CD4-positive, alpha-beta T cell treated with Interleukin-12 subunit alpha and Interleukin-12 subunit beta, for 1 hour (primary cell): ENCODE results near the gene SIGMAR1.

Source experiments
- DNase-seq: peaks from one replicate; pipeline ENCODE4 v3.0.0-alpha.2; 2020

Gene SIGMAR1

DNA sequence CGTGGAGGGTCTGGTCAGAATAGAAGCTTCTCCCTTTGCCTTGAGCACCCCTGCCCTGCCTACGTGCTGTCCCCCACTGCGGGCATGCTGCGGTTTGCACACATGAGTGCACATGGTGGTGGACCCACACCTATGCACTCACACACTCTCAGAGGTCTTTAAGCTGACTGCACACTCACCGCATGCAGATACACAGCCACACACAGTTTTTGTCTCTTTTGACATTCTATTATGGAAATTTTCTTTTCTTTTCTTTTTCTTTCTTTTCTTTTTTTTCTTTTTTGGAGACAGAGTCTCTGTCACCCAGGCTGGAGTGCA is 8.1 kb downstream of the SIGMAR1 start:
- no peak for DNase-seq

GRCh38 chr9:34628656-34629490 is 8.7 kb downstream of the SIGMAR1 start, which contains the start of gene ARID3C:
Gene ARID3C, minus strand, starts transcription at chr9:34629066. Its CDS starts 1,052 bp downstream, at chr9:34628014.
- peak; percentile 53 for DNase-seq

GRCh38 chr9:34627716-34628655 is 9.6 kb downstream of the SIGMAR1 start:
- DNase-seq, result no peak

GRCh38 chr9:34625186-34625486 is 12.5 kb downstream of the SIGMAR1 start:
- DNase-seq, result no peak

- no peak for DNase-seq
Measured at GRCh38 chr9:34624475-34625185, 13.0 kb downstream of the SIGMAR1 start.

DNA sequence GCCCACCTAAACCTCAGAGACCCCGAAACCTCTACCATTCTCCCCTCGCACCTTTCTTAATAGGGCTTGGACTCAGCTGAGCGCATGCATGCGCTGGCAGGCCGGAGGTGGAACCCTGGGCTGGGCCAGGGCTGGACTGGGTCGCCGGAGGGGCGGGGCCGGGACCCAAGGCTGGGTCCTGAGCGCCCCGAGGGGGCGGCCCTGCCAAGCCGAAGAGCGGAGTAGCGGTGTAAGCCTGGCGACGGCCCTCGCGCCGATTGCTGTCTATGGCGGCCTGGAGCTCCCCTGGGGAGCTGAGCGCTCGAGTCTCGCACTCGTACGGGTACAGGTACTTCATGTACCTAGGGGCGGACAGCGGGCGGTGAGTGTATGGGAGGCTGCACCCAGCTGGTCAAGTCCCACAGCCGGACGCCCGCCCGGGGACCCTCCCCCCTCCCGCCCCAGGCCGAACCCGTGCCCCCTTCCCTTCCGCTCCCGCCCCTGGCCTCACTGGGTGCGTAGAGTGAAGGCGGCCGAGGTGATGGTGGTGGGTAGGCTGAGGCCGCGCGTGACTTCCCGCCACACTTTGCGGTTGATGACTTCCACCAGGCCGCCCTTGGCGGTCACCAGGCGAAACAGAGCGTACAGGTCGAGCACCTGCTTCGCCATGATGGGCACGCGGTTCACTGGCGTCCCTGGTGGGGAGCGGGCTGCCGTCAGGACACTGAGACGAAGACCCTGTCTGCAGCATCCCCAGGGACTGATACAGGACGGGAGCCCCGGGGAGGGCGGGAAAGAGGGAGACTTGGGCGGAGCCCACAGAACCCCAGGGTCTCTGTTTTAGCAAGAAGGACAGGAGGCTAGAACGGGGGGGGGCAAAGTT is 14.0 kb downstream of the SIGMAR1 start:
- DNase-seq, result peak; percentile 13

- peak; percentile 95 for DNase-seq
Measured at GRCh38 chr9:34620061-34620994, 17.3 kb downstream of the SIGMAR1 start, which contains the start of gene DCTN3. Gene DCTN3, minus strand, starts transcription at chr9:34620495. Its CDS starts 31 bp downstream, at chr9:34620464.

GRCh38 chr9:34615132-34615531 is 22.5 kb downstream of the SIGMAR1 start:
- no peak for DNase-seq

DNA sequence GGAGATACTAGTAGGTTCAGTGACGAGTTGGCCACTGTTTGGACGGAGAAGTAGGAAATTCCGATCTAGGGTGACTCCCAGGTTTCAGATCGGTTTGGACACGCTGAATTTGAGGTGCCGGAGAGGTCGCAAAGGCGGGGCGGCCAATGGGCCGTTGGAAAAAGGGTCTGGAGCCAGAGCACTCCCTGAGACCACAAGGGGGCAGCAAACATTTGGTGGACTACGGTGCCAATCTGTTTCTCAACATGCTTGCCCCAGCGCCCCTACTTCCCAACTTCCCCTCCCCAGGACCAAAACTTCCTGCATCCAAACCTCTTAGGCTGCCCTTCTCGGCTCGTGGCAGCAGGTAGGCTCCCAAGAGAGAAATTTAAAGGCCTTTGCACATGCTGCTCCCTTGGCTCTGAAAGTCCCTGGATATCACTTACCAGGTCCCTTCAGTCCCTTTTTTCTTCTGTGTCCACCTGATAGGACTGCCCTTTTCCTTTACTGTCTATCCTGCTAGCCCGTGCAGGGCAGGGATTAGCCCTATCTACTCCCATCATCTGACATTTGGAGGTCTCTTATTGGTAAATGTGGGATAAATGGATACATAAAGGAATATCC is 24.7 kb downstream of the SIGMAR1 start:
- peak; percentile 79 for DNase-seq

GRCh38 chr9:34611811-34612787 is 25.5 kb downstream of the SIGMAR1 start, which contains the start of gene RPP25L:
Gene RPP25L, minus strand, starts transcription at chr9:34612097. Its CDS starts 801 bp downstream, at chr9:34611296.
- peak; percentile 87 for DNase-seq

GRCh38 chr9:34611251-34611810 is 26.3 kb downstream of the SIGMAR1 start:
- DNase-seq, result no peak

DNA sequence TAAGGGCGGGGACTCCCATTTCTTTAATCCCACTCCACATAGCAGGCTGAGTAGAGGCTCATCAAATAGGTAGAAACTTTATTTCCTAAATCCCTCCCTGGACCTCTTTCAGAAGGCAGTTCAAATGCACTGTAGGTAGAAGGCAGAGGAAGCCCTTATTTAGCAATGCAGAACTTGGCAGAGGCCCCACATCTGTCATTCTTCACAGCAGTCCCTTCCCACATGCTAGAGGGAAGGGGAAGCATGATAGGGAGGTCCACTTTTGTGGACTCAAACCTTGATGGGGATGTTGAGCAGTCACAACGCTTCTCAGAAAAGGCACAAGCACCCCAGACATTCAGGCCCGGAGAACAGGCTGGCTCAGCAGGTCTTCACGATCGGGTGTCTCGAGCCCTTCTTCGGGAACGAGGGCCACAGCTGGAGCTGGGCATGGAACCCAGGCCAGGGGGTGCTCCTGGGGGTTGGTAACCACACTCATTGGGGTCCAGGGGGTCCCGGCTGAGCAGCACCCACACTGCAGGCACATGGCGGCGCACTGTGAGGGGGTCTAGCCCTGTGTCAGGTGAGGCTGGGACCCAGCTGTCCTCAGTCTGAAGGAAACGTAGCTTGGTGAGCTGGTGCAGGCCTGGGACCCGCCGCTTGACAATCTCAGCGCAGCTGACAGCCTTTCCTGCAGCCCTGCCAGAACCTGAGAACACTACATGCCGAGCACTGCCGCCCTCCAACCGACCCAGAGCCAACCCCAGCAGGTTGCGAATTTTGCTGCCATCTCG is 27.0 kb downstream of the SIGMAR1 start:
- DNase-seq, result no peak

DNA sequence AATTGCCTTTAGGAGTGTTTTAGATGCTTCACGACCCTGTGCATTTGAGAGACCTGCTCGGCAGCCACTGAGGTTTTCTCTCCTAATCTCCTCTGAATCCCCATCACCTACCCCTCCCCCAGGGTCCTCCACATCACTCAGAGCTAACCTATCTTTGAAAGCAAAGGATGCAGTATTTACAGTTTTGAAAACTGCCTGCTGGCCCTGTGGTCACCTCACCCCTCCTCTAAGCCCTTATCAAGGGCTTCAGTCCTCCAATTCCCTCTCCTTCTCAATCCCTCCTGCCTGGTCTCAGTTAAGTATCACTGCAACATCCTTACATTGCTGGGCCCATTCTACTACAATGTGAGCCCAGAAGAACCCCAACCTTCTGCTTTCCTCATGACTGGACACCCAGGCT is 30.3 kb downstream of the SIGMAR1 start:
- DNase-seq, result no peak

- no peak for DNase-seq
Measured at GRCh38 chr9:34606905-34607304, 30.7 kb downstream of the SIGMAR1 start.

- DNase-seq, result no peak
Measured at GRCh38 chr9:34606190-34606589, 31.4 kb downstream of the SIGMAR1 start.

DNA sequence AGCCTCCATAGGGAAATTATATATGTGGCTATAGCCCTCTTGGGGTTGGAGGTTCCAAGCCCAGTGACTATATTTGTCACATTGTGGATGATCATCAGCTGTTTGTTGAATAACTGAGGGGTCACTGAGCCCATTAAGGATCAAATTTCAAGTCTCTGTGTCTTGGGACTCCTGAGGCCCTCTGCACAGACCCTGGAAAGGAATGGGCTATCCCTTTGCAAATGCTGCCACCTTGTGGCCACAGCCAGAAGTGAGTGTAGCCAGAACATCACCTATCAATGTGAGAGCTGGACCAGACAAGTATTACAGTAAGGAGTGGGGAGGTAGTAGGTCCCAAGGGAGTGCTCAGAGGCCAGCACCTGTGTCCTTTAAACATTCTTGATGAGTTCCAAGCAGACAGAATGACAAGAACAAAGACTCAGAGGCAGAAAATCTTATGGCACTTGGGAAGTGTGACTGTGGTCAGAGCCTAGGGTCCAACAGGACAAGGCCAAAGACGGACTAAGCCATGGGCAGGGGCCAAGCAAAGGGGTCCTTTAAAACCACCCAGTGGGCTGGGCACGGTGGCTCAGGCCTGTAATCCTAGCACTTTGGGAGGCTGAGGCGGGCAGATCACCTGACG is 33.9 kb downstream of the SIGMAR1 start:
- peak; percentile 83 for DNase-seq

DNA sequence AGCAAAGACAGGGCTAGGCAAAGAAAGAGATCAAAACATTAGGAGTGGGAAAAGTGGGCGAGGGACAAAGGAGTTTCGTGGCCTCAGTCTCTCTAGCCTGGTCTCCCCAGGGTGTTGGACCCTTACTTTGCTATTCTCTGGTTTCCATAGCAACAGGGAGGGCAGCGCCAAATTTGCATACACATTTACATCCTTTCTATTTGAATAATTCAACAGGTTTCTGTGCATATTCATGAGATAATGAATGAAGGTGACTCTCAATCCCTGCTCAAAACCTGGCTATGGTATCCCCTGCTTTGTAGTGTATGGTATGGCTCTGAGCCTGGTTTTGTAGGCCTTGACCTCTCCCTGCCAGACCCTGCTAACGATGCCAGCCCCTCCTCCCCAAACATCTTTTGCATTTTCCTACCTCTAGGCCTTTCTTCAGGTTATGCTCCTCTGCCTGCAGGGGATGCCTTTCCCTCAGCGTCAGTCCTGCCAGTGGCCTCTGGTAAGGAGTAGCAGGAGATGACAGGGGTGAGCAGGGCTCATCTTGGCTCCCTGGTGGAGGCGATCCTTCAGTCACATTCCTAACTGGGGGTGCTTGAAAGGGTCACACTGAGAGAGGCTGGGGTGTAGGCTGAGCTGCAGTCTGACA is 35.5 kb downstream of the SIGMAR1 start:
- no peak for DNase-seq
